ENCODE data around the gene KSR1.
"Not testable (repeated sequence)": the region's sequence is repeated elsewhere in the genome, so short reads cannot be mapped to it uniquely, and the experiment has no call there.

The KSR1 gene

DNA sequence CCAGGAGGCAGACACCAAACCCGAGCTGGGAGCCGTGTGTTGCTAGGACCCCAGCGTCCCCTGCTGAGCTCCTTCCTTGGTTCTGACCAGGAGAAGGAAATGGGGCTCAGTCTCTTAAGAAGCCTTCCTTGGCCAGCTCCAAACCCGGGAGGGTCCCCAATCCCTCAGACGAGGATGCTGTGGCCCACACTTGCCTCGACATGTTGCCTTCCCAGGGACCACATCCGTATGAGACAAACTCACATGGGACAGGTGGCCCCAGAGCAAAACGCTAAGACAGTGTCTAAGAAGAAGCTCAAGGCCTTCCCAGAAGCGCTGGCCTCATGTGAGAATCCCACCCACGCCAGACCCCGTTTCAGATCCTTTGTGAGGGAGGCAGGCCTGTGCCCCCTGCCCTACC, 194.6 kb downstream of the KSR1 start:
- Histone ChIP-seq H3K4ac (ENCODE audit: low read depth, low read length) (no peak overlapping the region), H3K79me1 (ENCODE audit: low read length) (no peaks in the 10 kb centered on the region), H3K56ac (ENCODE audit: low read length) (no peak overlapping the region), H3K23ac (ENCODE audit: low read length) (no peak overlapping the region), H3K4me1 (ENCODE audit: control insufficient read depth, low read depth, low read length) (no peaks in the 10 kb centered on the region), H4K5ac (ENCODE audit: low read length) (no peak overlapping the region), H4K8ac (ENCODE audit: low read depth, low read length) (no peak overlapping the region), H2BK120ac (ENCODE audit: low read depth, low read length) (no peak overlapping the region), H3K79me2 (ENCODE audit: control insufficient read depth, insufficient read depth, low read length) (no peaks in the 10 kb centered on the region), H3K36me3 (ENCODE audit: control insufficient read depth, insufficient read depth, low read length) (no peaks in the 10 kb centered on the region), H3K27me3 (ENCODE audit: insufficient read depth, low read length, poor library complexity) (no peaks in the 10 kb centered on the region), H3K18ac (ENCODE audit: low read length) (no peak overlapping the region), H2AK5ac (ENCODE audit: low read length) (no peak overlapping the region), H3K9ac (ENCODE audit: low read length) (no peak overlapping the region), H2BK15ac (replicated peaks; ENCODE audit: low read depth) (no peak overlapping the region), H2BK5ac (ENCODE audit: low read length) (no peak overlapping the region), H3K4me2 (ENCODE audit: low read length) (no peak overlapping the region), H3K27ac (ENCODE audit: low read depth, low read length) (no peak overlapping the region), H3K4me3 (ENCODE audit: low read length) (no peak overlapping the region)
- WGBS (ENCODE audit: extremely low coverage, insufficient coverage, low lambda C conversion rate), result no CpG with 5 or more reads among the region's 11 CpGs
- DNase-seq, result no peak

GRCh38 chr17:27651411-27652345, 195.4 kb downstream of the KSR1 start:
- Histone ChIP-seq H2BK120ac (ENCODE audit: low read depth, low read length) (no peak overlapping the region), H3K27ac (ENCODE audit: low read depth, low read length) (no peak overlapping the region), H2AK5ac (ENCODE audit: low read length) (no peak overlapping the region), H3K79me1 (ENCODE audit: low read length) (no peaks in the 10 kb centered on the region), H3K4ac (ENCODE audit: low read depth, low read length) (no peak overlapping the region), H3K79me2 (ENCODE audit: control insufficient read depth, insufficient read depth, low read length) (no peaks in the 10 kb centered on the region), H3K4me2 (ENCODE audit: low read length) (no peak overlapping the region), H3K4me1 (ENCODE audit: control insufficient read depth, low read depth, low read length) (no peaks in the 10 kb centered on the region), H3K56ac (ENCODE audit: low read length) (no peak overlapping the region), H3K23ac (ENCODE audit: low read length) (no peak overlapping the region), H3K4me3 (ENCODE audit: low read length) (no peak overlapping the region), H4K8ac (ENCODE audit: low read depth, low read length) (no peak overlapping the region), H3K36me3 (ENCODE audit: control insufficient read depth, insufficient read depth, low read length) (no peaks in the 10 kb centered on the region), H3K18ac (ENCODE audit: low read length) (no peak overlapping the region), H2BK15ac (replicated peaks; ENCODE audit: low read depth) (no peak overlapping the region), H3K27me3 (ENCODE audit: insufficient read depth, low read length, poor library complexity) (no peaks in the 10 kb centered on the region), H4K5ac (ENCODE audit: low read length) (no peak overlapping the region), H2BK5ac (ENCODE audit: low read length) (no peak overlapping the region), H3K9ac (ENCODE audit: low read length) (no peak overlapping the region)
- peak; percentile 36 for DNase-seq
- no CpG with 5 or more reads among the region's 16 CpGs for WGBS (ENCODE audit: extremely low coverage, insufficient coverage, low lambda C conversion rate)

- H4K8ac ChIP-seq (ENCODE audit: low read depth, low read length); H3K23ac ChIP-seq (ENCODE audit: low read length); H3K27ac ChIP-seq (ENCODE audit: low read depth, low read length); H3K4me1 ChIP-seq (ENCODE audit: control insufficient read depth, low read depth, low read length); DNase-seq; H3K18ac ChIP-seq (ENCODE audit: low read length); H3K4ac ChIP-seq (ENCODE audit: low read depth, low read length); H2BK120ac ChIP-seq (ENCODE audit: low read depth, low read length); H4K5ac ChIP-seq (ENCODE audit: low read length); H2BK5ac ChIP-seq (ENCODE audit: low read length); H3K79me2 ChIP-seq (ENCODE audit: control insufficient read depth, insufficient read depth, low read length); H2BK15ac ChIP-seq (replicated peaks; ENCODE audit: low read depth); H3K27me3 ChIP-seq (ENCODE audit: insufficient read depth, low read length, poor library complexity); H2AK5ac ChIP-seq (ENCODE audit: low read length); H3K4me2 ChIP-seq (ENCODE audit: low read length); H3K9ac ChIP-seq (ENCODE audit: low read length); H3K79me1 ChIP-seq (ENCODE audit: low read length); H3K36me3 ChIP-seq (ENCODE audit: control insufficient read depth, insufficient read depth, low read length); H3K56ac ChIP-seq (ENCODE audit: low read length); H3K4me3 ChIP-seq (ENCODE audit: low read length): not testable (repeated sequence)
- WGBS (ENCODE audit: extremely low coverage, insufficient coverage, low lambda C conversion rate), result no CpG with 5 or more reads among the region's 9 CpGs
These were observed 197.3 kb downstream of the KSR1 start for GRCh38 chr17:27653449-27653971.

- Histone ChIP-seq H2BK120ac (ENCODE audit: low read depth, low read length) (no peak overlapping the region), H2AK5ac (ENCODE audit: low read length) (no peak overlapping the region), H3K9ac (ENCODE audit: low read length) (no peak overlapping the region), H3K27ac (ENCODE audit: low read depth, low read length) (no peak overlapping the region), H3K4me1 (ENCODE audit: control insufficient read depth, low read depth, low read length) (no peaks in the 10 kb centered on the region), H3K4ac (ENCODE audit: low read depth, low read length) (no peak overlapping the region), H3K56ac (ENCODE audit: low read length) (no peak overlapping the region), H3K4me2 (ENCODE audit: low read length) (no peak overlapping the region), H3K79me2 (ENCODE audit: control insufficient read depth, insufficient read depth, low read length) (no peaks in the 10 kb centered on the region), H2BK15ac (replicated peaks; ENCODE audit: low read depth) (no peak overlapping the region), H3K79me1 (ENCODE audit: low read length) (no peaks in the 10 kb centered on the region), H3K27me3 (ENCODE audit: insufficient read depth, low read length, poor library complexity) (no peaks in the 10 kb centered on the region), H3K36me3 (ENCODE audit: control insufficient read depth, insufficient read depth, low read length) (no peaks in the 10 kb centered on the region), H2BK5ac (ENCODE audit: low read length) (no peak overlapping the region), H4K5ac (ENCODE audit: low read length) (no peak overlapping the region), H3K23ac (ENCODE audit: low read length) (no peak overlapping the region), H3K4me3 (ENCODE audit: low read length) (no peak overlapping the region), H4K8ac (ENCODE audit: low read depth, low read length) (no peak overlapping the region), H3K18ac (ENCODE audit: low read length) (no peak overlapping the region)
- no CpG with 5 or more reads among the region's 15 CpGs for WGBS (ENCODE audit: extremely low coverage, insufficient coverage, low lambda C conversion rate)
- DNase-seq, result no peak
These were observed 197.9 kb downstream of the KSR1 start for GRCh38 chr17:27654136-27654535.

DNA sequence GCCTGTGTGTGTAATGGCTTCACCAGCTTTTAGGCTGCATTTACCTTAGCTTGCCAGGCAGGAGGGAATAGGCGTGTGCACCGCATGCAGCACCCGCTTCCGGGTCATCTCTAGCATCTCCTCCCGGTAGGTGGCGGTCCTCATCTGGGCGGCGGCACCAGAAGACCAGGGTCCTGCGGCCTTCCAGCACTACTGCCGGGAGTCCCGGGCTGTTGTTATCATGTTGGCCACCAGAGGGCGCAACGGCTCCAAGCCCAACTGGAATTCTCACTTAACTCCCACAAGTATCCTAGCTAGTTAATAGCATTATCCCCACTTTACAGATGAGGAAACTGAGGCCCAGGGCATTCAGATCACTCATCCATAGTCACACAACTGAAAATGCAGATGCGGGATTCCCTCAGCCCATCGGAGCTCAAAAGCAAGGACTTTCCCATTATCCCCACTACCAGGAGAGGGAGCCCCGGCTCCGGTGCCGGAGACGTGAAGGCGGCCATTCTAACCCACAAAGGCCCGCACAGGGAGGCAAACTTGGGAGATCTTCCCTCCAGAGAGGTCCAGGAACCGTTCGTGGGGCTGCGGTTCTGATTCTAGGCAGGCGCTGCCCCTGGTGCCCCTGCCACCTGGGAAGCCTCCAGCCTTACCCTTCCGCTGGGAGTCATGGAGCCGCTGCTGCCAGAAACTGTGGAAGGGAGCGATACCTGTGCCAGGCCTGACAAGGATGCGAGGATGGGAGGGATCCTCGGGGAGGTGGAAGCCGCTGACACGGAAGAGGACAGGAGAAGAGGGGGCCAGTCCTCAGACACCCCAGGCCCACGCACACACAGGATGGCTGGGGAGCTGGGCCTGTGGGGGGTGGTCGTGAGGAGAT, 198.6 kb downstream of the KSR1 start:
- WGBS (ENCODE audit: extremely low coverage, insufficient coverage, low lambda C conversion rate), result no CpG with 5 or more reads among the region's 34 CpGs
- H3K27ac ChIP-seq (ENCODE audit: low read depth, low read length), result no peak overlapping the region

More for the DNA sequence above, 198.6 kb downstream of the KSR1 start:
- no peak overlapping the region for H3K9ac ChIP-seq (ENCODE audit: low read length)
- H3K56ac ChIP-seq (ENCODE audit: low read length), result no peak overlapping the region
- no peak overlapping the region for H3K23ac ChIP-seq (ENCODE audit: low read length)
- H3K18ac ChIP-seq (ENCODE audit: low read length), result no peak overlapping the region
- no peaks in the 10 kb centered on the region for H3K79me1 ChIP-seq (ENCODE audit: low read length)
- no peak overlapping the region for H4K8ac ChIP-seq (ENCODE audit: low read depth, low read length)
- no peak overlapping the region for H2BK5ac ChIP-seq (ENCODE audit: low read length)
- H3K36me3 ChIP-seq (ENCODE audit: control insufficient read depth, insufficient read depth, low read length), result no peaks in the 10 kb centered on the region
- H3K4ac ChIP-seq (ENCODE audit: low read depth, low read length), result no peak overlapping the region
- H3K4me2 ChIP-seq (ENCODE audit: low read length), result no peak overlapping the region
- H2AK5ac ChIP-seq (ENCODE audit: low read length), result no peak overlapping the region
- no peaks in the 10 kb centered on the region for H3K79me2 ChIP-seq (ENCODE audit: control insufficient read depth, insufficient read depth, low read length)
- peak; percentile 94 for DNase-seq
- no peak overlapping the region for H2BK120ac ChIP-seq (ENCODE audit: low read depth, low read length)
- no peaks in the 10 kb centered on the region for H3K4me1 ChIP-seq (ENCODE audit: control insufficient read depth, low read depth, low read length)
- H4K5ac ChIP-seq (ENCODE audit: low read length), result no peak overlapping the region
- no peak overlapping the region for H3K4me3 ChIP-seq (ENCODE audit: low read length)
- no peaks in the 10 kb centered on the region for H3K27me3 ChIP-seq (ENCODE audit: insufficient read depth, low read length, poor library complexity)
- H2BK15ac ChIP-seq (replicated peaks; ENCODE audit: low read depth), result no peak overlapping the region
